Thyroid gland (tissue), 4 donors: ENCODE results near the gene A4GALT. TPM values are rescaled to one million over a fixed set of nuclear protein-coding genes. Genes with fewer than 3 reads are reported as not detected.

Experiments used
- DNase-seq, 2 donors: peaks; one replicate each; pipeline ENCODE4 v3.0.0-alpha.2; 2019
- H3K27ac ChIP-seq, 3 donors: fragments of 200-600 bp; sonication (generic); 1 replicate in 2 of 3; 2 replicates in 1 of 3; pipeline ENCODE4 v1.5.1; 2016 to 2019; ENCODE audit warnings: mild to moderate bottlenecking in 1 of 3, moderate library complexity in 1 of 3
- H3K27me3 ChIP-seq: fragments of 200-600 bp; sonication (generic); one replicate; pipeline ENCODE4 v1.5.1; 2019
- H3K36me3 ChIP-seq, 2 donors: fragments of 200-600 bp; sonication (generic); one replicate each; pipeline ENCODE4 v1.5.1; 2016 to 2019
- H3K4me1 ChIP-seq, 2 donors: fragments of 200-600 bp; sonication (generic); one replicate each; pipeline ENCODE4 v1.5.1; 2017 to 2019
- H3K4me3 ChIP-seq, 3 donors: fragments of 200-600 bp; sonication (generic); replicated peaks in 1 of 3; 1 replicate in 2 of 3; 2 replicates in 1 of 3; pipeline ENCODE4 v1.5.1; 2016; ENCODE audit warnings: mild to moderate bottlenecking in 1 of 3
- H3K9me3 ChIP-seq: fragments of 200-600 bp; sonication (generic); one replicate; pipeline ENCODE4 v1.5.1; 2017
- CTCF ChIP-seq, 6 experiments: fragments of 200-600 bp in 3 of 6; fragments of 450-650 bp in 3 of 6; sonication (generic) in 3 of 6; IDR thresholded peaks; one replicate each; pipeline ENCODE4 v1.5.1; 2016 to 2019; ENCODE audit warnings: antibody characterized with exemption in 6 of 6, mild to moderate bottlenecking in 2 of 6, inconsistent platforms in 1 of 6, moderate library complexity in 1 of 6
- POLR2A ChIP-seq, 2 donors: fragments of 450-650 bp; IDR thresholded peaks; one replicate each; pipeline ENCODE4 v1.6.1; 2017; ENCODE audit warnings: antibody characterized with exemption in 2 of 2, mild to moderate bottlenecking in 2 of 2, moderate library complexity in 1 of 2
- WGBS, 2 donors: methylation state at CpG; one replicate each; pipeline ENCODE4 v1.1.5; 2017; 5-methylcytosine and 5-hydroxymethylcytosine counted together
- intact Hi-C: fragments of 100-400 bp; cut with DNase I; formaldehyde crosslinking; loops from one replicate; pipeline ENCODE4 v1.15.1; 2023
- small RNA-seq: library from RNA; depleted of rRNA; stranded (forward); fragments of <200 nt; gene quantifications from one replicate; pipeline ENCODE3, GENCODE V24; 2016
- total RNA-seq, 4 donors: library from RNA; depleted of rRNA; stranded (reverse); fragments of >200 nt; gene quantifications; one replicate each; pipeline ENCODE4 v1.2.3, GENCODE V29; 2016

The A4GALT gene
- total RNA-seq, 4 donors from 2014 or later, result 12.6 to 23.9 (median 18.0) TPM

GRCh38 chr22:42645341-42645937 lies 75.2 kb downstream of the A4GALT start:
- Histone ChIP-seq H3K27me3 (no peaks in the 10 kb centered on the region), H3K36me3 (no peaks in the 10 kb centered on the region), H3K27ac (peak overlapping the region; percentile 84 to 96 (median 91)), H3K9me3 (no peaks in the 10 kb centered on the region), H3K4me3 (peak overlapping the region in 1 of 3 donors; percentile 10), H3K4me1 (peaks cover 55 to 64% of the 10 kb centered on the region in 2 donors)
- DNase-seq, result peak; percentile 57 to 59
- WGBS, 2 donors, result 53 to 63% methylated on average over 11 to 16 of the region's 19 CpGs
- no peak for TF ChIP-seq CTCF (IDR thresholded peaks at IDR 0.05)
- TF ChIP-seq POLR2A (IDR thresholded peaks at IDR 0.05), result peak in 1 of 2 donors; percentile 22
- intact Hi-C loops, result no loop called here

- Histone ChIP-seq H3K27ac (peak overlapping the region; percentile 84 to 96 (median 91)), H3K4me1 (peaks cover 61 to 67% of the 10 kb centered on the region in 2 donors), H3K27me3 (no peaks in the 10 kb centered on the region), H3K9me3 (no peaks in the 10 kb centered on the region), H3K36me3 (no peaks in the 10 kb centered on the region), H3K4me3 (peak overlapping the region in 1 of 3 donors; percentile 10)
- no peak for TF ChIP-seq POLR2A (IDR thresholded peaks at IDR 0.05)
- no peak for TF ChIP-seq CTCF (IDR thresholded peaks at IDR 0.05)
- intact Hi-C loops, result no loop called here
- 42 to 47% methylated on average over 15 to 22 of the region's 22 CpGs for WGBS, 2 donors
- DNase-seq, result peak; percentile 40 to 46
Measured at GRCh38 chr22:42644422-42645340, 76.0 kb downstream of the A4GALT start.

- H3K4me1 ChIP-seq, result peaks cover 65 to 68% of the 10 kb centered on the region in 2 donors
- no peak for TF ChIP-seq CTCF (IDR thresholded peaks at IDR 0.05)
- no peak for TF ChIP-seq POLR2A (IDR thresholded peaks at IDR 0.05)
- H3K27ac ChIP-seq, result peak overlapping the region; percentile 84 to 96 (median 91)
- no peaks in the 10 kb centered on the region for H3K36me3 ChIP-seq
- no peaks in the 10 kb centered on the region for H3K9me3 ChIP-seq
- WGBS, 2 donors, result 88 to 95% methylated on average over 12 of the region's 14 CpGs
- intact Hi-C loops, result no loop called here
- H3K4me3 ChIP-seq, result no peak overlapping the region
- DNase-seq, result no peak
- H3K27me3 ChIP-seq, result no peaks in the 10 kb centered on the region
Measured at GRCh38 chr22:42643634-42644421, 76.8 kb downstream of the A4GALT start.

- H3K27me3 ChIP-seq, result no peaks in the 10 kb centered on the region
- DNase-seq, result no peak
- peaks cover 59 to 64% of the 10 kb centered on the region in 2 donors for H3K4me1 ChIP-seq
- intact Hi-C loops, result no loop called here
- no peaks in the 10 kb centered on the region for H3K9me3 ChIP-seq
- no peak overlapping the region for H3K4me3 ChIP-seq
- no peak for TF ChIP-seq POLR2A (IDR thresholded peaks at IDR 0.05)
- TF ChIP-seq CTCF (IDR thresholded peaks at IDR 0.05), result no peak
- peak overlapping the region in 1 of 3 donors; percentile 96 for H3K27ac ChIP-seq
- H3K36me3 ChIP-seq, result no peaks in the 10 kb centered on the region
- WGBS, 2 donors, result 68 to 71% methylated on average over 9 to 11 of the region's 12 CpGs
Measured at GRCh38 chr22:42642806-42643633, 77.7 kb downstream of the A4GALT start.

Small RNA genes within 50 kb of the gene (small RNA-seq; reads per million reads assigned to genes)
- not detected for gene RF00019

Other genes starting within 250 kb of the A4GALT start
- gene RRP7A, start 201.1 kb downstream of the A4GALT start, total RNA-seq, result 10 to 100 TPM; 20.2 to 27.8 (median 26.8) TPM
- gene SERHL2, start 166.9 kb downstream of the A4GALT start, total RNA-seq, result 1 to 10 TPM in 2 of 4 donors, under 1 TPM in 1, not detected in 1; 0.83 to 5.1 (median 3.1) TPM
- gene POLDIP3, start 106.0 kb downstream of the A4GALT start, total RNA-seq, result 10 to 100 TPM; 46.1 to 55.4 (median 49.8) TPM
- gene ATP5MGL, start 80.3 kb downstream of the A4GALT start, total RNA-seq, result not detected
- 100 to 1,000 TPM in 1 of 4 donors, 10 to 100 TPM in 3; 52.6 to 120 (median 75.5) TPM for gene CYB5R3, start 71.5 kb downstream of the A4GALT start, total RNA-seq
- 100 to 1,000 TPM in 2 of 4 donors, 10 to 100 TPM in 2; 82.3 to 106 (median 94.2) TPM for gene ARFGAP3, start 136.4 kb upstream of the A4GALT start, total RNA-seq